NCI-H524 treated with DMSO at 0.1 percent for 48 hours (cell line): Measurements from ENCODE around the gene WSB1.

Experiments used
- DNase-seq: peaks from one replicate; lab custom pipeline; 2025; lab: John Stamatoyannopoulos, UW

WSB1 gene

DNA sequence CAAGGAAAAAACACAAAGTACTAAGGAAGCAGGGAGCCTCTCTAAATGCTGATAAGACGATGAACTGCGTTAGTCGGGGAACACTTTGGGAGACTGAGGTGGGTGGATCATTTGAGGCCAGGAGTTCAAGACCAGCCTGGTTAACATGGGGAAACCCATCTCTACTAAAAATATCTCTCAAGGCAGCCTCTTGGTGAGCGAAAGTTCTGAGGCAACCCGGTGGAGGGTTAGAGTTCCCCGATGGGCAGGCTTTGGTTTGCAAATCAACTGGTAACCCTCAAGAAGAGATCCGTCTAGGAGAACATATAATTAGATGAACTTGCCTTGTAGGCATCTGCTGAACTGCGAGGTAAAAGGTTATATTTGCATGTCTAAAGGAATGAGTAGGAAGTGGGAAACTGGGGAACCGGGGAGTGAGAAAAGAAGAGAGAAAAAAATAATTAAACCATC lies 44.6 kb downstream of the WSB1 start:
- DNase-seq = no peak

GRCh38 chr17:27339198-27339835 lies 45.4 kb downstream of the WSB1 start:
- no peak for DNase-seq

- no peak for DNase-seq
These were observed 46.1 kb downstream of the WSB1 start for GRCh38 chr17:27339836-27340550.

DNA sequence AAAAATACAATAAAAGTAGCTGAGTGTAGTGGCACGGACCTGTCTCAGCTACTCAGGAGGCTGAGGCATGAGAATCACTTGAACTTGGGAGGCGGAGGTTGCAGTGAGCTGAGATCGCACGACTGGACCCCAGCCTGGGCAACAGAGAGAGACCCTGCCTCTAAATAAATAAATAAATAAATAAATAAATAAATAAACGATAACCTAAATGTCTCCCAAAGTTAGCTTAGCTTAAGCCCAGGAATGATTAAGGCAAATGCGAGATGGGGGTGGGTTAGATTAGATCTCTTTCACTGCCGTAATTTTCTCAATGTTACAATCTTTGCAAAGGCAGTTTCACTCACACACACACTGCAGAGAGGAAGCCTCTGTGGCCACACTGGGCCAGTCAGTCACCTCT lies 46.7 kb downstream of the WSB1 start:
- DNase-seq = no peak

GRCh38 chr17:27341041-27341471 lies 47.1 kb downstream of the WSB1 start:
- peak; percentile 5 for DNase-seq

GRCh38 chr17:27342059-27342458 lies 48.1 kb downstream of the WSB1 start:
- no peak for DNase-seq

DNA sequence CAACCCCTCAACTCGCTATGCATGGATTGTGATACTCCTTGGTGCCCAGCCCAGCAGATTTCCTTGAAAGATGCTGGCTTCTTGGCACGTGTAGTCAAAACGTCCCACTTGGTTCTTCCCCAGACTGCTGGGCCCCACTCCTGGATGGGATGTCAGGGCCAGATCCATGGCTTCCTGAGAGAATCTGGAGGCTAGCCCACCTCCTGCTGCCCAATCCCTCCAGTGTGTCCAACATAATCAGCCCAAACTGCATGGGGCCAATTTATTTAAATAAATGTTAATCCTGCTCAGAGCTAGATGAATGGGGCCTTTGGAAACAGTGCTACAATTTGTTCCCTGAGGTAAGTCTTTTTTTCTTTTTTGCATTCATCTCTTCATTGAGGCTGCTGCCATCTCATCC lies 49.4 kb downstream of the WSB1 start:
- DNase-seq = no peak

DNA sequence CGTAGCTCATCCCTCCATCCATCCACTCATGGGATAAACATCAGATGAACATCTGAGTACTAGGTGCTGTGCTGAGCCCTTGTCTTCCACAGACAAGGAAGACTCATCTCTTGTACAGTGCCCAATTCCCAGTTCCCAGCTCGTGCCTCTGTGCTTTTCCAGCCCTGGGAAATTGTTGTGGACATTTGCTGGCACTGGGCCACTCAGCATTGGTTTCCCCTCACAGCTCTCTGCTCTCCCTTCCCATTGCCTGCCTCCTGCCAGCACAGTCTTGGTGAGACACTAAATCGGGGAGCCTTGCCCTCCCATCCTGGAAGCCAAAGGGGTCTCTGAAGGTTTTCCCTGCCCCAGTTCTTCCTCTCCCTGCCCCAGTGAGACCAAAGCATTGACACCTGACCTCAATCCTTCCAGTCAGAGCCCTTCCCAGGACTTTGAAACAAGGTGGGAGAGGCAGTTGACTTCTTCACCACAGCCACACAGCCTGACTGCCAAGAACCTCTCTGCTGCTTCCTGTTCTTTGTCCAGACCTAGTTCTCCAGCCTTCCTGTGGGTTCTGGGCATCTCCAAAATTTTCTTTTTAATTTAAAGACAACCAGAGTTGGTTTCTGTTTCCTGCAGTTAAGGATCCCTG lies 50.2 kb downstream of the WSB1 start:
- DNase-seq = no peak

DNA sequence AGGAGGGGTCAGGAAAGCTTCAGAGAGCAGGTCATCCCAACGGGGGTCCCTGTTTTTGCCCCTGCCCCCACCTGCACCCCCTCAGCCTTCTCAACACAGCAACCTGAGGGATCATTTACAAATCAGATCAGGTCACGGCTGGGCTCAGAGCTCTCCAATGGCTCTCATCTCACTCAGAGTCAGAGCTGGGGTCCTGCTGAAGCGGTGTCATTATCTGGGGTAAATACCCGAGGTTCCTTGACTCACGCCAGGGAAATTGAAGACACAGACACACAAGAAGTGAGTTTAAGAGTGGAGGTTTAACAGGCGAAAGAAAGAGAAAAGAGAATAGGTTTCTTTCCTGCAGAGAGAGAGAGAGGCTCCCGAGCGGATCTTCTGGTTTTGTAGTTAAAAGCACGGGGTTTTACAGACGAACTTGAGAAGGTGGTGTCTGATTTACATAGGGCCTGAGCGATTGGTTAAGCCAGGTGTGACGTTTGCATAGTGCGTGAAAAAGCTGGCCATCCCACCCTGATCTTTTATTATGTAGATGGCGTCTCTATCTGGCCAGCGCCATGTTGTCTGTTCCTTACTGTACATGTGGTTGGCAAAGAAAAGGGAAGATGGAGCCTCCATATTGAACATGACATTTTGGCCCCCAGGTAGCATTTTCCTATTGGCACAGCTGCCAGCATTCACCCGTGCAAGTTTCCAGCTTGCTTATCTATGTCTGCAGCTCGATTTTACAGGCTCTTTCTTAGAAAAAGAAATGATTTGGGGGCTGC lies 51.4 kb downstream of the WSB1 start:
- no peak for DNase-seq

- DNase-seq = no peak
These were observed 52.5 kb downstream of the WSB1 start for GRCh38 chr17:27346228-27346899.

- no peak for DNase-seq
These were observed 54.3 kb downstream of the WSB1 start for GRCh38 chr17:27348196-27348595.

DNA sequence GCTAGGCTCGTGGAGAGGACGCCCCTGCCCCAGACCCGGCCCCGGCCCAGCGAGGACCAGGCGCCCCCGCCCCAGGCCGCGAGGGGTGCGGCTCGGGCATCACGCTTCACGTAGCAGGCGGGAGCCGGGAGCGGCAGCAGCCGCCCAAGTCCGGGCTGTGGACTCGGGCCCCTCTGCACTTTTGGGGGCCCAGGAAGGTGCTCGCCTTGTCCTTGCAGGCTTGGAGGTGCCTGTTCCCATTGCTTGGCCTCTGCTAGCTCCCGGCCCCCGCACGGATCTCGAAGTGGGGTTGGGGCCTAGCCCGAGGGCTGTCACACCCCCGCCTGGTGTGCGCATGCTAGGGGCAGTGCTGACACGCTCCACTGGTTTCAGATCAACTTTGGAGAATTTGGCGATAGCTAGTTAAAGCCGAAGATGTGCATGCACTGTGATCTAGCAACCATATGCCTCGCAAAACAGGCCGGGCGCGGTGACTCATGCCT lies 55.7 kb downstream of the WSB1 start:
- DNase-seq = no peak

GRCh38 chr17:27351759-27352158 lies 57.8 kb downstream of the WSB1 start:
- DNase-seq = no peak

- DNase-seq = no peak
These were observed 58.6 kb downstream of the WSB1 start for GRCh38 chr17:27352448-27353032.

GRCh38 chr17:27353033-27353460 lies 59.1 kb downstream of the WSB1 start:
- no peak for DNase-seq

DNA sequence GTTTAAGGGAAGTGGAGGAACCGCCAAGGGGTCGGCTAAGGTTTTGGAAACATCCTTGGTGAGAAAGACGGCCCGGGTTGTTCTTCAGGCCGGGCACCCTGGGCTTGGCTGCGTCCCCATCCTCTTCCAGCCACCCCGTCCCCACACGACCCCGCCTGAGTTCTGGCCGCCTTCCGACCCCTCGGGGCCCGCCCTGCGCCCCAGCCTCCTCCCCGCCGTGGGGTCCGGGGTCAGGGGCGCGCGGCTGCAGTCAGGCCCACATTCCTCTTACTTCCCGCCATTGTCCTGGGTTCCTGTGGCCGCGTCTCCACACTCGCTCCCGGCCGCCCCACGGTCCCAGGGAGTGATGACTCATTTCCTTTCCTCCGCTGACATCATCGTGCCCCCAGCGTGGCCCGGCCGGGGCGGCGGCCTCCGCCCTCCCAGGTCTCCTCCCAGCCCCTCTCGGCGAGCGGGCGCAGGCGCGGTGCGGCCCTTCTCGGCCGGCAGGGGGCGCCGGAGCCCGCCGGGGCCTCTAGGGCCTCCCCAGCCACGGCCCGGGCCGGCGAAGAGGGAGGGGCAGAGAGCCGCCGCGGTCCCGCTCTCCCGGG lies 59.6 kb downstream of the WSB1 start:
- no peak for DNase-seq

GRCh38 chr17:27354051-27354490 lies 60.2 kb downstream of the WSB1 start:
- DNase-seq = no peak

DNA sequence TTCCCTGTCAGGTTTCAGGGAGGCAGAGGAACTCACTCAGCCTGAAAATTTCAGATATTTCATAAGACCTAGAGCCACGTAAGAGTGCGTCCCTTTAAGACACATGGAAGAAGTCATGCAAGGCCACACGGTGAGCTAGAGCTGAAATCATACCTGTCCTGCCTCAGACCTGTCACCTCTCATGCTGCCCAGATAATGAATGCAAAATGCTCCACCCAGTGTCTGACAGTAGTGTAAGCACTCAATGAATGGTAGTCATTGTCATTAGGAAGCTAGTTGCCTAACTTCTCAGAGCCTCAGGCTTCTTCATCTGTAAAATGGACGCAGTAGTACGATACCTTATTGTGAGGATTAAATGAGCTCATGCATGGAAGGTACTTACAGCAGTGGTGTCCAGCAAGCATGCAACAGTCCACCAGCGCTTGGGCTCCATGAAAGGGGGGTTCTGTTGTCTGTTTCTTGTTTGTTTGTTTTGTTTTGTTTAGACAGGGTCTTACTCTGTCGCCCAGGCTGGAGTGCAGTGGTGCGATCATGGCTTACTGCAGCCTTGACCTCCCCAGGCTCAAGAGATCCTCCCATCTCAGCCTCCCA lies 60.7 kb downstream of the WSB1 start:
- DNase-seq = no peak

GRCh38 chr17:27355419-27355818 lies 61.5 kb downstream of the WSB1 start:
- DNase-seq = no peak

DNA sequence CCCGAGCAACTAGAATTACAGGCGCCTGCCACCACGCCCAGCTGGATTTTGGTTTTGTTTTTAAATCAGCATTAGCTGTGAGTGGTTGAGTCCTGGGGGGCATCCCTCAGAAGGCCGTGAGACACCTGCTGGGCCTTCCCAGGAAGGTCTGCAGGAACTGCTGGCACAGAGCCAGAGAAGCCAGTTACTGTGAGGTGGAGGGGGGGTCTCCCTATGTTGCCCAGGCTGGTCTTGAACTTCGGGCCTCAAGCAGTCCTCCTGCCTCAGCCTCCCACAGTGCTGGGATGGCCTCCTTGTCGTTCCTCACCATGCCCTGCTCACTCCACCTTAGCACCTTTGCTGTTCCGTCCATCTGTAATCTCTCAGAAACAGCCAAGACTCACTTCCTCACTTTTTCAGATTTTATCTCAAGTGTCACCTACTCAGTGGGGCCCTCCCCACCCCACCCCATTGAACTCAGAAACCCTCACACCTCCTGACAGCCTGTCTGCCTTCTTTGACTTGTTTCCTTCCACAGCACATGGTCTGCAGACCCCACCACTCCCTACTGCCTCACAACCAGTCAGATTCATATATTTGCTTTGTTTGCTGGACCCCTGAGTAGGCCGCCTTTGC lies 62.3 kb downstream of the WSB1 start:
- no peak for DNase-seq
